Body of pancreas (tissue), 4 donors: ENCODE measurements around the gene RPTOR. TPM values are rescaled to one million over a fixed set of nuclear protein-coding genes. Genes with fewer than 3 reads are reported as not detected.

Experiments
- ATAC-seq: fragments of 150-250 bp; one replicate; pipeline ENCODE4 v1.9.1; 2016
- DNase-seq, 4 donors: peaks; one replicate each; pipeline ENCODE4 v3.0.0-alpha.2; 2019
- H3K27ac ChIP-seq, 4 donors: fragments of 200-600 bp; sonication (generic); 1 replicate in 3 of 4; 2 replicates in 1 of 4; pipeline versions ENCODE4 v1.5.1 to v1.6.1; 2016 to 2019; ENCODE audit warnings: mild to moderate bottlenecking in 1 of 4, mixed read lengths in 1 of 4, moderate library complexity in 1 of 4
- H3K27me3 ChIP-seq, 2 donors: fragments of 200-600 bp; sonication (generic); one replicate each; pipeline ENCODE4 v1.6.0; 2016; ENCODE audit warnings: mild to moderate bottlenecking in 1 of 2
- H3K36me3 ChIP-seq, 2 donors: fragments of 200-600 bp; sonication (generic); replicated peaks in 1 of 2; 2 replicates each; pipeline ENCODE4 v1.5.1; 2016; ENCODE audit warnings: low read depth in 2 of 2; ENCODE audit not compliant: insufficient read depth in 1 of 2
- H3K4me1 ChIP-seq: fragments of 200-600 bp; sonication (generic); one replicate; pipeline ENCODE4 v1.6.0; 2016
- H3K4me3 ChIP-seq, 2 donors: fragments of 200-600 bp; sonication (generic); 1 replicate in 1 of 2; 2 replicates in 1 of 2; pipeline ENCODE4 v1.5.1; 2016 to 2019
- H3K9me3 ChIP-seq, 3 donors: fragments of 200-600 bp; sonication (generic); 1 replicate in 2 of 3; 2 replicates in 1 of 3; pipeline ENCODE4 v1.5.1; 2016
- POLR2A ChIP-seq, 3 donors: fragments of 450-650 bp; IDR thresholded peaks; one replicate each; pipeline ENCODE4 v1.6.1; 2016; ENCODE audit warnings: antibody characterized with exemption in 3 of 3, mild to moderate bottlenecking in 2 of 3
- WGBS, 2 donors: methylation state at CpG; one replicate each; pipeline ENCODE4 v1.1.5; 2017; 5-methylcytosine and 5-hydroxymethylcytosine counted together
- intact Hi-C: fragments of 100-400 bp; cut with DNase I; formaldehyde crosslinking; loops from one replicate; pipeline ENCODE4 v1.15.1; 2023
- total RNA-seq, 2 donors: library from RNA; depleted of rRNA; stranded (reverse); fragments of >200 nt; gene quantifications; one replicate each; pipeline ENCODE4 v1.1.0, GENCODE V29; 2016
- TF ChIP-seq, protein P1 (sequence below), 7 experiments: fragments of 450-650 bp in 4 of 7; fragments of 200-600 bp in 3 of 7; sonication (generic) in 3 of 7; IDR thresholded peaks; one replicate each; pipeline ENCODE4 v1.5.1; 2016 to 2019; ENCODE audit warnings: antibody characterized with exemption in 7 of 7

Gene RPTOR
- total RNA-seq, 2 donors from 2014 or later, result 22.3 to 34.3 TPM

DNA sequence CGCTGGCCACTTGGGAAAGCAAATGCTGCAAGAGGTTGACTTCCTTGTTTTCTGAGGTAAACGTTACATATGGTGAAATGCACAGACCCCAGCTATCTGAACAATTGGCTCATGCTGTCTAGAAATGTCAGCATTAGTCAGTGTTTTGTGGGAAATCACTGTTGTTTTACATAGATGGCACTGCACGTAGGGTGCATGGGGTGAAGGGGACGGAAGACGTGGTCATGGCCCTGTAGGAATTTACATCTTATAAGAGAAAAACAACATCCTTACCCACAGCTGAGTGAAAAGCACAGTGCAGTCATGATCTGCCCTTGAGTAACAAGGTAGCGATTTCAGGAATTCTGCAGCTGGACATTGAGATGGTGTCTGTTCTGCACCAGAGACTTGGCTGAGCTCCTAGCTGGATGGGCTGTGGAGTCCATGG lies 15.2 kb downstream of the RPTOR start:
- Histone ChIP-seq H3K4me3 (no peak overlapping the region), H3K27me3 (no peaks in the 10 kb centered on the region), H3K27ac (no peak overlapping the region), H3K36me3 (no peaks in the 10 kb centered on the region), H3K9me3 (no peaks in the 10 kb centered on the region), H3K4me1 (no peaks in the 10 kb centered on the region)
- no peak for DNase-seq
- no peak for TF ChIP-seq POLR2A (IDR thresholded peaks at IDR 0.05)
- TF ChIP-seq, protein P1, sequence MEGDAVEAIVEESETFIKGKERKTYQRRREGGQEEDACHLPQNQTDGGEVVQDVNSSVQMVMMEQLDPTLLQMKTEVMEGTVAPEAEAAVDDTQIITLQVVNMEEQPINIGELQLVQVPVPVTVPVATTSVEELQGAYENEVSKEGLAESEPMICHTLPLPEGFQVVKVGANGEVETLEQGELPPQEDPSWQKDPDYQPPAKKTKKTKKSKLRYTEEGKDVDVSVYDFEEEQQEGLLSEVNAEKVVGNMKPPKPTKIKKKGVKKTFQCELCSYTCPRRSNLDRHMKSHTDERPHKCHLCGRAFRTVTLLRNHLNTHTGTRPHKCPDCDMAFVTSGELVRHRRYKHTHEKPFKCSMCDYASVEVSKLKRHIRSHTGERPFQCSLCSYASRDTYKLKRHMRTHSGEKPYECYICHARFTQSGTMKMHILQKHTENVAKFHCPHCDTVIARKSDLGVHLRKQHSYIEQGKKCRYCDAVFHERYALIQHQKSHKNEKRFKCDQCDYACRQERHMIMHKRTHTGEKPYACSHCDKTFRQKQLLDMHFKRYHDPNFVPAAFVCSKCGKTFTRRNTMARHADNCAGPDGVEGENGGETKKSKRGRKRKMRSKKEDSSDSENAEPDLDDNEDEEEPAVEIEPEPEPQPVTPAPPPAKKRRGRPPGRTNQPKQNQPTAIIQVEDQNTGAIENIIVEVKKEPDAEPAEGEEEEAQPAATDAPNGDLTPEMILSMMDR (IDR thresholded peaks at IDR 0.05), result no peak
- ATAC-seq, result no peak
- 71 to 91% methylated on average over 6 of the region's 6 CpGs for WGBS, 2 donors
- intact Hi-C loops, result no loop called here

DNA sequence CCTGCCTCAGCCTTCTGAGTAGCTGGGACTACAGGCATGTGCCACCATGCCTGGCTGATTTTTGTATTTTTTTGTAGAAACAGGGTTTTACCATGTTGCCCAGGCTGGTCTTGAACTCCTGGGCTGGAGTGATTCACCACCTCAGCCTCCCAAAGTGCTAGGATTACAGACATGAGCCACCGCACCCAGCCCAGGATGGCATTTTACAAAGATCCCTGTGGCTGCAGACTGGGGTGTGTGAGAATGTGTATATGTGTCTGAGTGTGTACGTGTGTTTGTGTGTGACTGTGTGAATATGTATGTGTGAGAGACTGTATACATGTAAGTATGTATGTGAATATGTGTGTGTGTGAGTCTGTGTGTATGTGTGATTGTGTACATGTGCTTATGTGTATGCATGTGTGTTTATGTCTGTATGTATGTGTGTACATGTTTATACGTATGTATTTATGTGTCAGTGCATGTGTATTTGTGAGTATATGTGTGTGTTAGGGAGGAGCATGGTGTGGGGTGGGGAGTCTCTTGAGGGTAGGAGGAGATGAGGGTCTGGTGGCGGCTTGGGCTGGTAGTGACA lies 17.0 kb downstream of the RPTOR start:
- Histone ChIP-seq H3K27me3 (no peaks in the 10 kb centered on the region), H3K4me1 (no peaks in the 10 kb centered on the region), H3K27ac (no peak overlapping the region), H3K4me3 (no peak overlapping the region), H3K9me3 (no peaks in the 10 kb centered on the region), H3K36me3 (no peaks in the 10 kb centered on the region)
- no peak for DNase-seq
- 91 to 97% methylated on average over 4 of the region's 4 CpGs for WGBS, 2 donors
- intact Hi-C loops, result no loop called here
- no peak for ATAC-seq
- TF ChIP-seq, protein P1 (IDR thresholded peaks at IDR 0.05), result no peak
- no peak for TF ChIP-seq POLR2A (IDR thresholded peaks at IDR 0.05)

DNA sequence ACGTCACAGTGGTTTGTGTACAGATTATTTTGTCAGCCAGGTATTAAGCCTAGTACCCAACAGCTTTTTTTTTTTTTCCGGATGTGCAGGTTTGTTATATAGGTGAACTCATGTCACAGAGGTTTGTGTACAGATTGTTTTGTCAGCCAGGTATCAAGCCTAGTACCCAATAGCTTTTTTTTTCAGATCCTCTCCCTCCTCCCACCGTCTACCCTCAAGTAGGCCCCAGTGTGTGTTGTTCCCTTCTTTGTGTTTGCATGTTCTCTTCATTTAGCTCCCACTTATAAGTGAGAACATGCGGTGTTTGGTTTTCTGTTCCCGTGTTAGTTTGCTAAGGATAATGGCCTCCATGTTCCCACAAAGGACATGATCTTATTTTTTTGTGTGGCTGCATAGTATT lies 19.9 kb downstream of the RPTOR start:
- WGBS, 2 donors, result 80 to 83% methylated on average over 5 of the region's 5 CpGs
- no peak for TF ChIP-seq POLR2A (IDR thresholded peaks at IDR 0.05)
- TF ChIP-seq, protein P1 (IDR thresholded peaks at IDR 0.05), result no peak
- intact Hi-C loops, result no loop called here
- no peak for DNase-seq
- no peaks in the 10 kb centered on the region for H3K36me3 ChIP-seq
- no peaks in the 10 kb centered on the region for H3K4me1 ChIP-seq
- H3K27ac ChIP-seq, result no peak overlapping the region
- H3K4me3 ChIP-seq, result no peak overlapping the region
- H3K27me3 ChIP-seq, result no peaks in the 10 kb centered on the region
- H3K9me3 ChIP-seq, result no peaks in the 10 kb centered on the region
- no peak for ATAC-seq

DNA sequence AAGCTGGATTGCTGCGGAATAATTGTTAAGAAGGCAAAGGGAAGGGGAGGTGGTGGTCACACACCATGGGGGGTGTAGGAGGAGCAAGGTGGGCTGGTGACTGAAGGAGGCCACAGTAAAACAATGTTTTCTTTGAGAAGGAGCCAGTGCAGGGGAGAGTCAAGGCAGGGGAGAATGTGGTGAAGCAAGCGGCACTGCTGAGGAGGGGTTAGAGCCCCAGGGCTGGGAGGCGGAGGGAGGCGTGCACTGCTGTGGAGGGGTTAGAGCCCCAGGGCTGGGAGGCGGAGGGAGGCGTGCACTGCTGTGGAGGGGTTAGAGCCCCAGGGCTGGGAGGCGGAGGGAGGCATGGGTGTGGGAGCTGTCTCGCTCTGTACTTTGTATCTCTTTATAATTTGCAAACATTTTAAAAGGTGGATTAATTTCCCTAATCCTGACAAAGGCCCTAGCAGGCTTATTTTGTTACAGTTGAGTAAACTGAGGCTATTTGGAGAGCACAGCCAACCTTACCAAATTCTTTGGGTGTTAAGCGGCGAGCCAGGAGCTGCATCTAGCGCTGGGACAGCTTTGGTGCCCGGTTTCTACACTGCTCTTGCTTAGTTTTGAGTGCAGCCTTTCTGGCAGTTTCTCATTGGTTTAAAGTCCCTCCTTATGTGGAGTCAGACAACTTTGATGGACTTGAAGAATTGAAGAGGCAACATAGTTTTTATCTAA lies 20.9 kb downstream of the RPTOR start:
- no peak for TF ChIP-seq POLR2A (IDR thresholded peaks at IDR 0.05)
- TF ChIP-seq, protein P1 (IDR thresholded peaks at IDR 0.05), result no peak
- ATAC-seq (no peak), DNase-seq (no peak)
- no peak overlapping the region for H3K27ac ChIP-seq
- H3K27me3 ChIP-seq, result no peaks in the 10 kb centered on the region
- H3K4me3 ChIP-seq, result no peak overlapping the region
- H3K9me3 ChIP-seq, result no peaks in the 10 kb centered on the region
- intact Hi-C loops, result no loop called here
- no peaks in the 10 kb centered on the region for H3K36me3 ChIP-seq
- WGBS, 2 donors, result 78 to 87% methylated on average over 12 of the region's 12 CpGs
- H3K4me1 ChIP-seq, result no peaks in the 10 kb centered on the region

DNA sequence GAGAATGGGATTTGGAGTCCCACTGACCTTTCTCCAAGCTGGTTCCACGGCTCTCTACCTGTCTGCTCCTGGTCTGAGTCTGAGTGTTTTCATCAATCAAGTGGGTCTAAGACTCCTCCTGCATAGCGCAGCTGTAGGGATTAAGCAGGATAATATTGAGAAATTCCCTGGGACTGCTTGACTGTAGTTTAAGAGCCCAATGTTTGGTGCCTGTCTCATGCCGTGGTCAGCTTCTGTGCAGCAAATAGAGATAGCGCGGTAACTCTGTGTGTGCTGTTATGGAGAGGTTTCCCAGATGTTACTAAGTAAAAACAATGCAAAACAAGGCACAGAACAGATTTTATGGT lies 21.4 kb downstream of the RPTOR start:
- H3K9me3 ChIP-seq, result no peaks in the 10 kb centered on the region
- WGBS, 2 donors, result 85 to 87% methylated on average over 5 of the region's 5 CpGs
- DNase-seq, result no peak
- no peaks in the 10 kb centered on the region for H3K4me1 ChIP-seq
- no peak overlapping the region for H3K27ac ChIP-seq
- H3K36me3 ChIP-seq, result no peaks in the 10 kb centered on the region
- H3K27me3 ChIP-seq, result no peaks in the 10 kb centered on the region
- intact Hi-C loops, result no loop called here
- ATAC-seq, result no peak
- TF ChIP-seq, protein P1 (IDR thresholded peaks at IDR 0.05), result no peak
- TF ChIP-seq POLR2A (IDR thresholded peaks at IDR 0.05), result no peak
- H3K4me3 ChIP-seq, result no peak overlapping the region
